ENCODE data around the gene CAMK1D.

Gene CAMK1D

DNA sequence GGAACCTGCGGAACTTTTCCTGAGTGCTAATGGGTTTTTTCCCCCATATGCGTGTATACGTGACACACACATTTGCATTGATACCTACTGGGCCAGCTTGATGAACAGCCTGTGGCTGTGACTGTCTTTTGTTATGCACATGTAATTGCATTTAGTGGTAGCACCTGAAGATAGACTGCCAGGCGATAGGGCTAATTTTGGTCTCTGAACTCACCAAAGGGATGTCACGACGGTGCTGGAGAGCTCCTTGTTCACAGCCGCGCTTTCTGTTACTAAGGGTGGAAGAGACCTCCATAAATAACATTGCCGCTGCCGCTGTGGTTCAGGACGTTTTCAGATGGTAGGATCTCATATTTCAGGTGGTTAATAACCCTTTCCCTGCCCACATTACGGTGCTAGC lies 133.2 kb downstream of the CAMK1D start:
- TF ChIP-seq, protein P1, sequence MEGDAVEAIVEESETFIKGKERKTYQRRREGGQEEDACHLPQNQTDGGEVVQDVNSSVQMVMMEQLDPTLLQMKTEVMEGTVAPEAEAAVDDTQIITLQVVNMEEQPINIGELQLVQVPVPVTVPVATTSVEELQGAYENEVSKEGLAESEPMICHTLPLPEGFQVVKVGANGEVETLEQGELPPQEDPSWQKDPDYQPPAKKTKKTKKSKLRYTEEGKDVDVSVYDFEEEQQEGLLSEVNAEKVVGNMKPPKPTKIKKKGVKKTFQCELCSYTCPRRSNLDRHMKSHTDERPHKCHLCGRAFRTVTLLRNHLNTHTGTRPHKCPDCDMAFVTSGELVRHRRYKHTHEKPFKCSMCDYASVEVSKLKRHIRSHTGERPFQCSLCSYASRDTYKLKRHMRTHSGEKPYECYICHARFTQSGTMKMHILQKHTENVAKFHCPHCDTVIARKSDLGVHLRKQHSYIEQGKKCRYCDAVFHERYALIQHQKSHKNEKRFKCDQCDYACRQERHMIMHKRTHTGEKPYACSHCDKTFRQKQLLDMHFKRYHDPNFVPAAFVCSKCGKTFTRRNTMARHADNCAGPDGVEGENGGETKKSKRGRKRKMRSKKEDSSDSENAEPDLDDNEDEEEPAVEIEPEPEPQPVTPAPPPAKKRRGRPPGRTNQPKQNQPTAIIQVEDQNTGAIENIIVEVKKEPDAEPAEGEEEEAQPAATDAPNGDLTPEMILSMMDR (IDR thresholded peaks at IDR 0.05; ENCODE audit: low read depth, low read length): no peak
- no peak for DNase-seq (ENCODE audit: extremely low read depth, low read depth)

DNA sequence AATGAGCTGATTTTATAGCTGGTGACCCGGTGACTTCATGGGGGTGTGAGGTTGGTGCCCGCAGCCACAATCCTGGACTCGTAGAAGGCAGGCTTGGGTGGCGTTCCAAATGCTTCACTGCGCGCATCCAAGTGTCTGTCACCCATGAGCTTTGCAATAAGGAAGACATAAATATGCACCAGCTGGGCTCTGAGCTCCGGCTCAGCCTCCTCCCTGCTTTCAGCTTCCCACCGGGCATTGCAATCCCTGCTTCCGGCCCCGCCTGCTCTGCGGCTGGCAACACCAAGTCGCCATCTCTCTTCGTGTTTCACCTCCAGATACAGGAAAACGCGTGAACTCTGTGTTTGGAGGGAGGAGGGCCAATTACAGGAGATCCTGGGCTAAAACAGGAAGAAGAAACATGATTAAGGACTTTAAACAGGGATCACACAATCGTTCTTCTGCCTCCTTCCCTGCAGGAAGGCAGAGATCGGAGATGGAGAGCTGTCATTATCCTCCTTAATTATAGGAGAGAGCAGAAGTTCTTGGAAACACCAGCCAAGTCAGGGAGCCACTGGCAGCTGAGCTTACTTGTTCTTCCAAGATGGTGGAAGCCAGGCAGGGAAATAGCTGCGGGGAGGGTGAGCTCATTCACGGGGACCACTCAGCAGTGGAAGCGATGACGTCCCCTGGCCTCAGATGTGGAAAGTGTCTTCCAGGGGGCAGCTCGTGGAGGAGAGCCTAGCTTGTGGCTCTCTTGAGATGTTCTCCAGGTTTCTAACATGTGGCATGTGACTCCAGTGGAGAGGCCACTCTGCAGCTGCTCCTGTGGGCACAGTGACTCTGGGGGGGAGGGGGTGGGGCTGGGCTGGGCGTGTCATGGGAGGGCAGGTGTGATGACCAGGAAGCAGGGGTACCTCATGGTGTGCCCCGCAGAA lies 134.9 kb downstream of the CAMK1D start:
- TF ChIP-seq, protein P1 (IDR thresholded peaks at IDR 0.05; ENCODE audit: low read depth, low read length): no peak
- DNase-seq (ENCODE audit: extremely low read depth, low read depth): no peak

DNA sequence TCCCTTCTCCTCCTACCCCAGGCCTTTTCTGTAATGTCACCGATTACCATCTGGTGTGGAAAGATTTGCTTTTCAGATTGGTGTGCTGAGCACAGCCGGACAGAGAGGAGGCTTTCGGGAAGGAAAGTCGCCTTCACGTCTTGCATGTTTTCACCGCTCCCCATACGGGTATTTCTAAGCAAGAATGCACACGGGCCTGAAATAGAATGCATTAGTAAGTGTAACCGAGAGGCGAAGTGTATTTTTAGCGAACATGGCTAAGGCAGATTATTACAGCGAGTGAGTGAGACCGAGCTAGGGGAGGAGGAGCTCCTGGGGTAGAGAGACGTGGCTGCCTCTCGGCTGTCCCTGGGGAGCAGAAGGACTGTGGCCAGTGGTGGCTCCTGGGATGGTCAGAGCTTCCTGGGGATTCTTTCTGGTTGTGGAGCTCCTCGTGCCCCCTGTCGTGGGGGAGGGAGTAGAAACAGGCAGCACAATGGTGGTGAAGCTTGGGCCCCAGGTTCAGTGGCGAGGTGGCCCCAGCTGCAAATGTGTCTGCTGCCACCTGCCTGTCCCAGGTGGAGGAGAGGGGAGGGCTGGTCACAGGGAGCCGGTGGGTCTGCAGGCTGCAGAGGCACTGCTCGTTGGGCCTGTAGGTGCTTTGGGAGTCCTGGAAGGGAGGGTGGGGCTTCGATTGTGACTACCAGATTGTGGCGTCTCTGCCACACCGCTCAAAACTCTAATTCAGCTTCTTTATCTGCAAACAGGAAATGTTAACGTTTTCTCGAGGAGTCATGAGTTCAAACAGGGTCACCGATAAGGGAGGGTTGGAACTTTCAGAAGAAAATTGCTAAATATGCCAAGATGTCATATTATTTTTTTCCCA lies 135.8 kb downstream of the CAMK1D start:
- DNase-seq (ENCODE audit: extremely low read depth, low read depth): no peak

DNA sequence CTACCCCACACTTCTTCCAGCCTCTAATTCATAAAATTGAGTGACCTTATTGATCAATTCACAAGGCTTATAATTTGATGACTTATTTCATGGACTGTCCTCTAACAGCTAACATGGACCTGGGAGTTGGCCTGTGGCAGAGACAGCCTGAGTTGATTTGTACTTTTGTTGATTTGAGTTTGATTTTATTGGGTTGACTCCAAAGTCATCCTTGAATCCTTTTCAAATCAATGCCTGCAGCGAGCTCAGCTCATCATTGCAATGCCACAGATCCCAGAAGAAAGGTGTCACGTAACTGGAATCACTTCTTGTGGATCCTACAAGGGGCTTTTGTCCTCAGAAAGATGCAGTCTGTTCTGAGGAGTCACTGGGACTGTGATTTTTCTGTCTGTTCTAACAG lies 138.0 kb downstream of the CAMK1D start:
- TF ChIP-seq, protein P1 (IDR thresholded peaks at IDR 0.05; ENCODE audit: low read depth, low read length): no peak
- DNase-seq (ENCODE audit: extremely low read depth, low read depth): no peak

More for the DNA sequence above, 135.8 kb downstream of the CAMK1D start:
- TF ChIP-seq, protein P1 (IDR thresholded peaks at IDR 0.05; ENCODE audit: low read depth, low read length): no peak

DNA sequence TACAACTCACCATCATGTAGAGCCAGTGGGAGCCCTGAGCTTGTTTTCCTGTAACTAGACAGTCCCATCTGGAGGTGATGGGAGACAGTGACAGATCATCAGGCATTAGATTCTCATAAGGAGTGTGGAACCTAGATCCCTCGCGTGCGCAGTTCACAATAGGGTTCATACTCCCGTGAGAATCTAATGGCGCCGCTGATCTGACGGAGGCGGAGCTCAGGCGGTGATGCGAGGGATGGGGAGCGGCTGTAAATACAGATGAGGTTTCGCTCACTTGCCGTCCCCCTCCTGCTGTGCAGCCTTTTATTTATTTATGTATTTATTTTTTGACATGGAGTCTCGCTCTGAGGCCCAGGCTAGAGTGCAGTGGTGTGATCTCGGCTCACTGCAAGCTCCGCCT lies 139.3 kb downstream of the CAMK1D start:
- no peak for DNase-seq (ENCODE audit: extremely low read depth, low read depth)
- TF ChIP-seq, protein P1 (IDR thresholded peaks at IDR 0.05; ENCODE audit: low read depth, low read length): no peak

DNA sequence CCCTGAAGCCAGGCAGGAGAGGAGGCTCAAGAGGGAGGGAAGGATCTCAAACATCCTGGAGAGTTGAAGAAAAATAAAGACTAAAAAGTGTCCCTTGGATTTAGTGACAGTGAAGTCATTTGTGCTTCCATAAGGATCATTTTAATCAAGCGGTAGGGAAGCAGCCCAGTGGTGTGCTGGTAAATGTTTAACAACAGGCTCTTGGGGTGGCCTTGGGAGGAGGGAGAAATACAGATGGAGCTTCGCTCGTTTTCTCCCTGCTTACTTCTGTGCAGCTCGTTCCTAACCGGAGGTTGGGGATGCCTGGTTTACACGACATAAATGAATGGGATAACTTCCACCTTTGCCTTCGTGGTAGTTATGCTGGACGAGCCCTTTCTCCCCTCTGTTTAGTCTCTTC lies 140.0 kb downstream of the CAMK1D start:
- TF ChIP-seq, protein P1 (IDR thresholded peaks at IDR 0.05; ENCODE audit: low read depth, low read length): no peak
- no peak for DNase-seq (ENCODE audit: extremely low read depth, low read depth)

DNA sequence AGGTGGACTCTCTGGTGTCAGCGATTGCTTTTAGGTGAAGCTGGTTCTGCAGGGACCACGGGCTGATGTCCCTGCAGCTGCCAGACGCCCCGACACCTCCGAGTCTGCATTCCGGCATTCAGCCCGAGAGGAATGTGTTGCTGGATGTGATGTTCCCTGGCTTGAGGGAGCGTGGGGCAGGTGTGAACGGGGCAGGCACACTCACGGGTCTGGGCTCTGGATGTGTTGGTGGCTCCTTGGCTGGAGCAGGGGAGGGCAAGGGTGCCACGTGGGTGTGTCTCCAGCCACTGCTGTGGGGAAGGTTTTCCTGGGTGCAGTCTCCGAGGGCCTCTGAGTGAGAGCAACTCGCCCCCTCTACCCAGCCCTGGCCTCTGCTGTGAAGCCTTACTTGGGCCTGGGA lies 140.5 kb downstream of the CAMK1D start:
- no peak for DNase-seq (ENCODE audit: extremely low read depth, low read depth)
- TF ChIP-seq, protein P1 (IDR thresholded peaks at IDR 0.05; ENCODE audit: low read depth, low read length): no peak

Data from AG09319 (cell line).